Measurements from ENCODE around the gene CDRT4.

The CDRT4 gene

DNA sequence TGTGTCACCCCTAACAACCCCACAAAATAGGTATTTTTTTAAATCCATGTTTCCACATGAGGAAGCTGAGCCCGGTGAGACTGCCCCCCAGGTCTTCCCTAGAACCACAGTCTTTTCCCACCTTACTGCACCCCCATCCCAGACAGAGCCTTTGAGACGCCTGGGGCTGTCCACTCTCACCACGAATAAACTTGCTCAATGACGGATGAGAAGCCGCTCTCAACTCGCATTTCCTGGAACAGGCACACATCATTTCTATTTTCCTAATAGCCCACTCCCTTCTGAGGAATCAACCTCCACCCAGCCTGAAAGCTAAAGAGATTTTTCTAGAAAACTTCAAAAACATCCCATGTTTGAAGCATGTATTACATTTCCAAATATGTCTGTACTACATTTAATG, 14.1 kb upstream of the CDRT4 start:
- Histone ChIP-seq H3F3A (ENCODE audit: control insufficient read depth, insufficient read depth) (no peaks in the 10 kb centered on the region), H3K4me1 (ENCODE audit: control insufficient read depth, low read length) (no peaks in the 10 kb centered on the region), H3K9me3 (ENCODE audit: control insufficient read depth, insufficient read depth, low read length) (no peaks in the 10 kb centered on the region), H4K20me1 (ENCODE audit: control insufficient read depth, insufficient read depth, low read depth, low read length) (no peaks in the 10 kb centered on the region), H3K36me3 (ENCODE audit: control insufficient read depth, low read length) (no peaks in the 10 kb centered on the region), H3K79me2 (ENCODE audit: control insufficient read depth, low read length) (no peaks in the 10 kb centered on the region), H3K9me2 (replicated peaks; ENCODE audit: control insufficient read depth, low read length) (no peaks in the 10 kb centered on the region), H3K4me3 (ENCODE audit: low read length) (no peak overlapping the region), H3K4me2 (ENCODE audit: low read length) (no peak overlapping the region), H3K27ac (ENCODE audit: low read depth, low read length) (no peak overlapping the region), H3K27me3 (ENCODE audit: control insufficient read depth, low read length) (no peaks in the 10 kb centered on the region)
- TF ChIP-seq EZH2phosphoT487 (IDR thresholded peaks at IDR 0.05; ENCODE audit: borderline replicate concordance, low read length) (no peak), CTCF (IDR thresholded peaks at IDR 0.05; ENCODE audit: low read depth, low read length, poor library complexity, severe bottlenecking) (no peak)

DNA sequence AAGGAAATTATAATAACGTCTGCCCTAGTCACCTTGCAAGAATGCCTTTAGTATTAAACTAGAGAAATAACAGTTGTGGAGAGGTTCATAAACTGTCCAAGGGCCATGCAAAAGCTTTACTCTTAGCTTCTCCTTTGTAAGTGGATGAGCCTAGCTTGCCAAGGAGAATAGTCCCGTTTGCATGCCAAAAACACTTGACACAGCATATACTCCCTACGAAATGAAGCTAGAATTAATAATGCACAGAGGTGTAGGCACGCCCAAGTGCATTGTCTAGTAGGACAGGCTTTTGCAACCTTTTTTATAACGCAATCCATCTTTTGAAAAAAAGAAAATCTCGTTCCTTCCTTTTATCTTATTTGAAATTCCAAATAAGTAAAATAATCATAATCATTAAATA, 12.8 kb upstream of the CDRT4 start:
- H3K4me2 ChIP-seq (ENCODE audit: low read length): no peak overlapping the region
- H3K27me3 ChIP-seq (ENCODE audit: control insufficient read depth, low read length): no peaks in the 10 kb centered on the region
- H3K4me1 ChIP-seq (ENCODE audit: control insufficient read depth, low read length): no peaks in the 10 kb centered on the region
- H3K4me3 ChIP-seq (ENCODE audit: low read length): no peak overlapping the region
- no peaks in the 10 kb centered on the region for H4K20me1 ChIP-seq (ENCODE audit: control insufficient read depth, insufficient read depth, low read depth, low read length)
- H3K9me3 ChIP-seq (ENCODE audit: control insufficient read depth, insufficient read depth, low read length): no peaks in the 10 kb centered on the region
- H3K27ac ChIP-seq (ENCODE audit: low read depth, low read length): no peak overlapping the region
- TF ChIP-seq CTCF (IDR thresholded peaks at IDR 0.05; ENCODE audit: low read depth, low read length, poor library complexity, severe bottlenecking) (no peak), EZH2phosphoT487 (IDR thresholded peaks at IDR 0.05; ENCODE audit: borderline replicate concordance, low read length) (no peak)
- no peaks in the 10 kb centered on the region for H3K79me2 ChIP-seq (ENCODE audit: control insufficient read depth, low read length)
- H3F3A ChIP-seq (ENCODE audit: control insufficient read depth, insufficient read depth): no peaks in the 10 kb centered on the region
- H3K36me3 ChIP-seq (ENCODE audit: control insufficient read depth, low read length): no peaks in the 10 kb centered on the region
- H3K9me2 ChIP-seq (replicated peaks; ENCODE audit: control insufficient read depth, low read length): no peaks in the 10 kb centered on the region

GRCh38 chr17:15479703-15480102, 12.3 kb upstream of the CDRT4 start:
- H3K27ac ChIP-seq (ENCODE audit: low read depth, low read length): no peak overlapping the region
- no peaks in the 10 kb centered on the region for H4K20me1 ChIP-seq (ENCODE audit: control insufficient read depth, insufficient read depth, low read depth, low read length)
- no peaks in the 10 kb centered on the region for H3K79me2 ChIP-seq (ENCODE audit: control insufficient read depth, low read length)
- H3K27me3 ChIP-seq (ENCODE audit: control insufficient read depth, low read length): no peaks in the 10 kb centered on the region
- no peaks in the 10 kb centered on the region for H3F3A ChIP-seq (ENCODE audit: control insufficient read depth, insufficient read depth)
- no peaks in the 10 kb centered on the region for H3K9me2 ChIP-seq (replicated peaks; ENCODE audit: control insufficient read depth, low read length)
- no peaks in the 10 kb centered on the region for H3K4me1 ChIP-seq (ENCODE audit: control insufficient read depth, low read length)
- no peaks in the 10 kb centered on the region for H3K9me3 ChIP-seq (ENCODE audit: control insufficient read depth, insufficient read depth, low read length)
- H3K4me3 ChIP-seq (ENCODE audit: low read length): no peak overlapping the region
- no peak overlapping the region for H3K4me2 ChIP-seq (ENCODE audit: low read length)
- TF ChIP-seq EZH2phosphoT487 (IDR thresholded peaks at IDR 0.05; ENCODE audit: borderline replicate concordance, low read length) (no peak), CTCF (IDR thresholded peaks at IDR 0.05; ENCODE audit: low read depth, low read length, poor library complexity, severe bottlenecking) (no peak)
- H3K36me3 ChIP-seq (ENCODE audit: control insufficient read depth, low read length): no peaks in the 10 kb centered on the region

GRCh38 chr17:15478845-15479244, 11.4 kb upstream of the CDRT4 start:
- Histone ChIP-seq H3K4me3 (ENCODE audit: low read length) (no peak overlapping the region), H4K20me1 (ENCODE audit: control insufficient read depth, insufficient read depth, low read depth, low read length) (no peaks in the 10 kb centered on the region), H3K9me2 (replicated peaks; ENCODE audit: control insufficient read depth, low read length) (no peaks in the 10 kb centered on the region), H3K9me3 (ENCODE audit: control insufficient read depth, insufficient read depth, low read length) (no peaks in the 10 kb centered on the region), H3K36me3 (ENCODE audit: control insufficient read depth, low read length) (no peaks in the 10 kb centered on the region), H3K4me2 (ENCODE audit: low read length) (no peak overlapping the region), H3K27me3 (ENCODE audit: control insufficient read depth, low read length) (no peaks in the 10 kb centered on the region), H3K79me2 (ENCODE audit: control insufficient read depth, low read length) (no peaks in the 10 kb centered on the region), H3K4me1 (ENCODE audit: control insufficient read depth, low read length) (no peaks in the 10 kb centered on the region), H3K27ac (ENCODE audit: low read depth, low read length) (no peak overlapping the region), H3F3A (ENCODE audit: control insufficient read depth, insufficient read depth) (no peaks in the 10 kb centered on the region)
- TF ChIP-seq EZH2phosphoT487 (IDR thresholded peaks at IDR 0.05; ENCODE audit: borderline replicate concordance, low read length) (no peak), CTCF (IDR thresholded peaks at IDR 0.05; ENCODE audit: low read depth, low read length, poor library complexity, severe bottlenecking) (no peak)
